GM18868 (cell line): ENCODE data around the gene ARHGEF10L.

Experiments used
- ATAC-seq: cut with Tn5 transposase; IDR thresholded peaks from one replicate; pipeline ENCODE4 v1.9.1; 2021; ENCODE audit warnings: mild to moderate bottlenecking, moderate library complexity; ENCODE audit not compliant: unreplicated experiment

Gene ARHGEF10L

GRCh38 chr1:17648457-17649145 lies 109.1 kb downstream of the ARHGEF10L start:
- no peak for ATAC-seq

GRCh38 chr1:17649371-17650106 lies 110.0 kb downstream of the ARHGEF10L start:
- no peak for ATAC-seq

GRCh38 chr1:17653276-17653675 lies 113.8 kb downstream of the ARHGEF10L start:
- no peak for ATAC-seq

- no peak for ATAC-seq
Observed at GRCh38 chr1:17653728-17654351, 114.3 kb downstream of the ARHGEF10L start.

- ATAC-seq = no peak
Observed at GRCh38 chr1:17654519-17654918, 115.0 kb downstream of the ARHGEF10L start.

GRCh38 chr1:17655169-17655568 lies 115.7 kb downstream of the ARHGEF10L start:
- ATAC-seq = no peak

GRCh38 chr1:17655922-17656321 lies 116.4 kb downstream of the ARHGEF10L start:
- no peak for ATAC-seq

GRCh38 chr1:17657436-17657835 lies 117.9 kb downstream of the ARHGEF10L start:
- no peak for ATAC-seq

- no peak for ATAC-seq
Observed at GRCh38 chr1:17658837-17659236, 119.3 kb downstream of the ARHGEF10L start.

- ATAC-seq = no peak
Observed at GRCh38 chr1:17661546-17662157, 122.2 kb downstream of the ARHGEF10L start.

GRCh38 chr1:17662296-17662695 lies 122.8 kb downstream of the ARHGEF10L start:
- no peak for ATAC-seq

- ATAC-seq = no peak
Observed at GRCh38 chr1:17662786-17663185, 123.3 kb downstream of the ARHGEF10L start.

- no peak for ATAC-seq
Observed at GRCh38 chr1:17663646-17664045, 124.1 kb downstream of the ARHGEF10L start.

- no peak for ATAC-seq
Observed at GRCh38 chr1:17664322-17664721, 124.8 kb downstream of the ARHGEF10L start.

- no peak for ATAC-seq
Observed at GRCh38 chr1:17665054-17665453, 125.6 kb downstream of the ARHGEF10L start.

GRCh38 chr1:17665950-17666720 lies 126.6 kb downstream of the ARHGEF10L start:
- no peak for ATAC-seq

- no peak for ATAC-seq
Observed at GRCh38 chr1:17667641-17668040, 128.1 kb downstream of the ARHGEF10L start.

- no peak for ATAC-seq
Observed at GRCh38 chr1:17668195-17668594, 128.7 kb downstream of the ARHGEF10L start.

- no peak for ATAC-seq
Observed at GRCh38 chr1:17668624-17669175, 129.2 kb downstream of the ARHGEF10L start.

- ATAC-seq = no peak
Observed at GRCh38 chr1:17669305-17669704, 129.8 kb downstream of the ARHGEF10L start.
